Measurements from ENCODE around the gene SLC9A1.

- TF ChIP-seq CTCF (conservative IDR thresholded peaks at IDR 0.05) (no peak; the same call in 1 of the 2 replicates), EZH2 (IDR thresholded peaks at IDR 0.05; ENCODE audit: low read depth) (no peak)
Observed at GRCh38 chr1:27111626-27112573, 43.0 kb downstream of the SLC9A1 start.
